GM21528 (cell line): ENCODE measurements around the gene ZHX3.

Experiments used
- ATAC-seq: cut with Tn5 transposase; IDR thresholded peaks from one replicate; pipeline ENCODE4 v1.9.1; 2021; ENCODE audit warnings: mild to moderate bottlenecking, moderate library complexity; ENCODE audit not compliant: unreplicated experiment, low FRiP score

Gene ZHX3

GRCh38 chr20:41317546-41318270 lies at the start of gene ZHX3:
Gene ZHX3 (minus strand): TSS chr20:41317731. CDS start chr20:41204916, 112,815 bp downstream.
- ATAC-seq = peak; percentile 97

GRCh38 chr20:41367393-41367695 lies 49.8 kb upstream of the ZHX3 start:
- no peak for ATAC-seq

GRCh38 chr20:41366546-41367392 lies 49.2 kb upstream of the ZHX3 start, which contains the start of gene EMILIN3:
Gene EMILIN3 (minus strand): TSS chr20:41366818. CDS start chr20:41366634, 184 bp downstream.
- ATAC-seq = no peak

- ATAC-seq = no peak
These were observed 48.4 kb upstream of the ZHX3 start for GRCh38 chr20:41365777-41366545.

- ATAC-seq = no peak
These were observed 47.6 kb upstream of the ZHX3 start for GRCh38 chr20:41364967-41365765.

GRCh38 chr20:41364236-41364855 lies 46.8 kb upstream of the ZHX3 start:
- ATAC-seq = no peak

GRCh38 chr20:41363601-41364000 lies 46.1 kb upstream of the ZHX3 start:
- no peak for ATAC-seq

- ATAC-seq = no peak
These were observed 45.2 kb upstream of the ZHX3 start for GRCh38 chr20:41362748-41363140.

GRCh38 chr20:41361757-41362747 lies 44.5 kb upstream of the ZHX3 start:
- ATAC-seq = no peak

GRCh38 chr20:41360831-41361756 lies 43.6 kb upstream of the ZHX3 start:
- no peak for ATAC-seq

GRCh38 chr20:41359541-41360011 lies 42.0 kb upstream of the ZHX3 start:
- ATAC-seq = no peak

- no peak for ATAC-seq
These were observed 41.2 kb upstream of the ZHX3 start for GRCh38 chr20:41358717-41359116.

GRCh38 chr20:41358230-41358629 lies 40.7 kb upstream of the ZHX3 start:
- ATAC-seq = no peak

GRCh38 chr20:41357424-41358163 lies 40.1 kb upstream of the ZHX3 start:
- ATAC-seq = no peak

- no peak for ATAC-seq
These were observed 39.4 kb upstream of the ZHX3 start for GRCh38 chr20:41356951-41357350.

- ATAC-seq = no peak
These were observed 38.2 kb upstream of the ZHX3 start for GRCh38 chr20:41355598-41356203.
